IPS-18c (cell line): ENCODE results near the gene WDR45B.
"Not testable (repeated sequence)": the region's sequence is repeated elsewhere in the genome, so short reads cannot be mapped to it uniquely, and the experiment has no call there.

Experiments
- H3K4me3 ChIP-seq: 2 replicates; pipeline ENCODE4 v1.7.0; 2013; ENCODE audit warnings: low read depth, mild to moderate bottlenecking, low read length, moderate library complexity; ENCODE audit not compliant: insufficient read depth
- H3K9me3 ChIP-seq: one replicate; pipeline ENCODE4 v1.6.1; 2013; ENCODE audit warnings: mild to moderate bottlenecking, low read length, moderate library complexity; ENCODE audit not compliant: control insufficient read depth, insufficient read depth

The WDR45B gene

GRCh38 chr17:82585935-82586575, 62.2 kb downstream of the WDR45B start:
- not testable (repeated sequence) for H3K4me3 ChIP-seq, H3K9me3 ChIP-seq

- H3K9me3 ChIP-seq: no peaks in the 10 kb centered on the region
- H3K4me3 ChIP-seq: no peak overlapping the region
These were observed 64.5 kb downstream of the WDR45B start for GRCh38 chr17:82583720-82584234.

GRCh38 chr17:82582709-82583108, 65.5 kb downstream of the WDR45B start:
- Histone ChIP-seq H3K4me3 (no peak overlapping the region), H3K9me3 (no peaks in the 10 kb centered on the region)

- Histone ChIP-seq H3K9me3 (no peaks in the 10 kb centered on the region), H3K4me3 (no peak overlapping the region)
These were observed 66.0 kb downstream of the WDR45B start for GRCh38 chr17:82582213-82582612.

GRCh38 chr17:82579969-82580368, 68.3 kb downstream of the WDR45B start:
- H3K4me3 ChIP-seq, H3K9me3 ChIP-seq: not testable (repeated sequence)

- no peaks in the 10 kb centered on the region for H3K9me3 ChIP-seq
- no peak overlapping the region for H3K4me3 ChIP-seq
These were observed 70.9 kb downstream of the WDR45B start for GRCh38 chr17:82577300-82577699.

- not testable (repeated sequence) for H3K9me3 ChIP-seq, H3K4me3 ChIP-seq
These were observed 72.5 kb downstream of the WDR45B start for GRCh38 chr17:82575581-82576221.

- Histone ChIP-seq H3K9me3 (no peaks in the 10 kb centered on the region), H3K4me3 (no peak overlapping the region)
These were observed 74.2 kb downstream of the WDR45B start for GRCh38 chr17:82574041-82574440.

GRCh38 chr17:82571855-82572254, 76.4 kb downstream of the WDR45B start:
- Histone ChIP-seq H3K9me3 (no peaks in the 10 kb centered on the region), H3K4me3 (no peak overlapping the region)

GRCh38 chr17:82570277-82570676, 78.0 kb downstream of the WDR45B start:
- H3K9me3 ChIP-seq: no peaks in the 10 kb centered on the region
- no peak overlapping the region for H3K4me3 ChIP-seq

GRCh38 chr17:82569621-82570020, 78.6 kb downstream of the WDR45B start:
- H3K4me3 ChIP-seq: no peak overlapping the region

GRCh38 chr17:82568997-82569393, 79.2 kb downstream of the WDR45B start:
- H3K4me3 ChIP-seq: no peak overlapping the region
- no peaks in the 10 kb centered on the region for H3K9me3 ChIP-seq

More at GRCh38 chr17:82569621-82570020, 78.6 kb downstream of the WDR45B start:
- no peaks in the 10 kb centered on the region for H3K9me3 ChIP-seq

GRCh38 chr17:82567286-82567685, 81.0 kb downstream of the WDR45B start:
- Histone ChIP-seq H3K9me3 (no peaks in the 10 kb centered on the region), H3K4me3 (no peak overlapping the region)

- H3K4me3 ChIP-seq: no peak overlapping the region
- H3K9me3 ChIP-seq: no peaks in the 10 kb centered on the region
These were observed 81.9 kb downstream of the WDR45B start for GRCh38 chr17:82566129-82566960.

- Histone ChIP-seq H3K4me3 (no peak overlapping the region), H3K9me3 (no peaks in the 10 kb centered on the region)
These were observed 82.7 kb downstream of the WDR45B start for GRCh38 chr17:82565551-82565950.
